GM18519 (cell line): ENCODE results near the gene RABIF.

Source experiments
- ATAC-seq: cut with Tn5 transposase; IDR thresholded peaks from one replicate; pipeline ENCODE4 v1.9.1; 2021; ENCODE audit warnings: mild to moderate bottlenecking, moderate library complexity; ENCODE audit not compliant: unreplicated experiment, low FRiP score

The RABIF gene

DNA sequence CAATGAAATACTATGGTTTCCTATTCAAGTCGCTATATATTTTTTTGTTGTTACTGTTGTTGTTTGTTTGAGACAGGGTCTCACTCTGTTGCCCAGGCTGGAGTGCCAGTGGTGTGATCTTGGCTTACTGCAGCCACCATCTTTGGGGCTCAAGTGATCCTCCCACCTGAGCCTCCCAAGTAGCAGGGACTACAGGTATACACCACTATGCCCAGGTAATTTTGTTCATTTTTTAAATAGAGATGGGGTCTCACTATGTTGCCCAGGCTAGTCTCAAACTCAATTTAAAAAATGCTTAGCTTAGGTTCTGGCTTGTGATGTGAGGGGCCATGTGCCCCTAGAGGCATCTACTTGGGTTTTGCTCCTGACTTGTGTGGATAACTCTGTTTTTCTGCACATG lies 9.8 kb downstream of the RABIF start:
- ATAC-seq: no peak

- no peak for ATAC-seq
Measured at GRCh38 chr1:202873026-202873425, 15.9 kb downstream of the RABIF start.

GRCh38 chr1:202871367-202871766 lies 17.6 kb downstream of the RABIF start:
- no peak for ATAC-seq

DNA sequence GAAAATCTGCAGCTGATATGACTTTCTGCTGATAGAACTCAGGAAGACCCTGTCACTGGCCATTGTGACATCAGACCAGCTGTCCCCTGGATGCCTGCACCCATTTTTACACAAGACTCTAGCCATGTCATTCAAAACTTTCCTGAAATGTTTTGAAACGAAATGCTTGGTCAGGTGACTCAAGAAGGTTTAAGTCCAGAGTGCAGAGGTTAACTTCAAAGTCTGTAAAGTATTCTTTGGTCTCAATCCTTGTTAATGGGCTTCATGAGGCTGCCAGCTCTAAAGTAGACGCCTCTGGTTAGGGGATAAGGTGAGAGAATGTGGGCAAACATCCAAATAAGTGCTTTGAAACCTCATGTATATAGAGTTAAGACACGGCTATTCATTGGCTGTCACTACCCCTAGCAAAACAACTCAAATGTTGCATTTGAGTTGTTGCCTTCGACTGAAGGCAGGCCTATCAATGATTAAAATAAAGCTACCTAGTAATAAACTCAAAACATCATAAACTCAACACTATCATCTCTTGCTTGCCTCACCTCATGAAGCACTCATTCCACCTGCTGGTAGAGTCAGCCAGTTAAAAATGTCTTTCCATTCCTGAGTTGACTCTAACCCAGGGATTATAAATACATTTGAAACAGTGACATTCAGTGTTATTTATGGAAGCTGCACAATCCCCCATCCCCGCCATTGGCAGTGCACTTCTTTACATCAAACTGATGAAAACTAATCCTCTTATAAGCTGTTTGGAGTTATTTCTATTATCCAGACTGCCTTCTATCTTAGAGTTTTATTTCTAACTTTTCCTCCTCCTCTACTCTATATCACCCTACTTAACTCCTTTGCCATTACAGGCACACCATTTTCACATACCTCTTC lies 26.0 kb downstream of the RABIF start:
- ATAC-seq: no peak

DNA sequence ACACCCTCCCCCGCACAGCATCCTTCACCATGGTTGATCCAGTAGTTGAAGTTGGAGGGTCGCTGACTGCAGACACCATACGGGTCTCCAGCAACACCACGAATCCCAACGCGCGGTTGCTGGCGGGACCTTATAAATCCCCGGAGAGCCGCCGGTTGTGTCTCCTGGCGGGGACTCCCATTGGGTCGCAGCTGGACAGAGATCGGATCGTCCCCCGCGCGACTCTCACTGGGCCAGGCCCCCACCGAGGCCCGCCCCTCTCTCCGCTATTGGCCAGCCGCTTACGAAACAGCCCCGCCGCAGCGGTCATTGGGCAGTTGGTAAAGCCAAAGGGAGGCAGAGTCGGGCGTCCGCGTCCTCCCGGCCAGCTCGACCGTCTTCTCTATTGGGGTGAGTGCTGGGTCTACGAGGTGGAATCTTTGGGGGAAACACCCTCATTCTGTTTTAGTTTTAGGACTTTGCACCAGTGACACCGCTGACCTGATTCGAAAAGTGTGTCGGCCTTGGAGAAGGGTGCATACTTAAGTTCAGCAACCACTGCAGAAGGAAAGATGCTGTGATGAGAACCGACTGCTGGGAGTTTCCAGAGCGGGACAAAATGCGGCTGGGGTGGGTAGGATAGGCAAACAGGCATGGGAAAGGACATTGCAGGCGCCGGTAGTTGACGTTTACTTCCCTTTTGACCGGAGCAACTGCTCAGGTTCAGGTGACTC lies 27.4 kb downstream of the RABIF start:
- peak; percentile 56 for ATAC-seq

DNA sequence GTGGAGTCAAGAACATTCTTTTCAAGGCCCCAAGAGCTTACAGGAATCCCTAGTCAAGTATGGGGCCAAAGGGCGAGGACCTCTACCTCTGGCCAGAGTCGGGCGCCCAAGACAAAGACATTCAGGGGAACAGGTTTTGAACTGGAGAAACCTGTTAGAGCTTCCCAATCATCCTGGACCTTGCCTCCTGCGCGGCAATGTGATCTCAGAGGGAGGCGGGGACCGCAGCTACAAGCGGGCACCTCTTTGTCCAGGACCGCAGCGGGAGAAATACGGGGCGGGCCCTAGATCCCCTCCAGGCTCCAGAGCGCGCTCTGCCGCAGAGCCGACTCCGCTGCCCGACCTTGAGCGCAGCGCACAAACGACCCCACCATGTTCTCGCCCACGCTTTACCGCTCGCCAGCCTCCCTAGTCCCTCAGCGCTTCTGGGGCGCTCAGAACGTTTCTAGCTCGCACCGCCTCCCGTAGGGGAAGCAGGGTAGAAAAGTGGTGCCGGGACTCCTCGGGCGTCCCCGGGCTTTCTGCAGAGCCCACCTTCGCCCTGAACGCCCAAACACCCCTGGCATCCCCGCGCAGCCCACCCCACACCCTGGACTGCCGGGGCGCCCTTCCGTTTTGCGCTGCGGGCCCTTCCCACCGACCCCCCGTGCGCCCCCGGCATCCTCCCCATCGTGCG lies 28.1 kb downstream of the RABIF start:
- no peak for ATAC-seq

DNA sequence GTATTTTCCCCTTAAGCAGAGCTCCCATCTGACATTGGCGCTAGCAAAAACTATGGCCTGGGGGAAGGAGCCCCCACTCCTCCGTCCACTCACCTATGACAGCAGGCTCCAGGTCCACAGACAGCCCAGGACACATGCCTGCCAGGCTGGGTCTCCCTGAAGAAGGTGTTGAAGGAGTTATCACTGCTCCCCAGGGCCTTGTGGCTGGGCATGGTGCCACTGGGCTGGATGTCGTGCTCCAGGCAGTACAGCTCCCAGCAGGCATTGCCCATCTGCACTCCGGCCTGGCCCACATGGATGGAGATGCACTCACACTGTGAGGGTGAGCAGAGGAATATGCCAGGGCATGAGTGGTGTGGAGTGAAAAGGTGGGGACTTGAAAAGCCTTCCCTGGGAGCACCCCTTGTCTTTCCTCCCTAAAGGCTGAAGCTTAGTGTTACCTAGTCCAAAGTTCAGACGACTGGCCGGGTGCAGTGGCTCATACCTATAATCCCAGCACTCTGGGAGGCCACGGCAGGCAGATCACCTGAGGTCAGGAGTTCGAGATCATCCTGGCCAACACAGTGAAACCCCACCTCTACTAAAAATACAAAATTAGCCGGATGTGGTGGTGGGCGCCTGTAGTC lies 30.0 kb downstream of the RABIF start:
- ATAC-seq: no peak

DNA sequence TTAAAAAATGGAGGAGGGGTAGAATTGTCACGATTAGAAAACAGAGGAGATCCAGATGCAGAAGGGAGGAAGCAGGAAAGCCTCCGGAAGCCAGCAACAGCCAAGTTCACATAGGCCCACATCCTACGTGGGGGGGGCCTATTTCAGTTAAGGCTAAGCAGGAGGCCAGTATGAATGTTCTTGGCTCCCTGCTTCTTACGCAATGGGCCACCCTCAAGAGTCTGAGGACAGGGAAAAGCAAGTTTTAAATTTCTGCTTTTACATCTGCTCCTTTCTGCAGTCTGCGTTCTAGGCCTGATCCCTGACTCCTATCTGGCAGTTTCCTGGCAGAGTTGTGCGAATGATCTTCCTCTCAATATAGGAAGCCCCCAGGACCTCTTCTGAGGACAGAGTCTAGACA lies 30.6 kb downstream of the RABIF start:
- no peak for ATAC-seq

GRCh38 chr1:202857136-202857610 lies 31.8 kb downstream of the RABIF start:
- no peak for ATAC-seq

DNA sequence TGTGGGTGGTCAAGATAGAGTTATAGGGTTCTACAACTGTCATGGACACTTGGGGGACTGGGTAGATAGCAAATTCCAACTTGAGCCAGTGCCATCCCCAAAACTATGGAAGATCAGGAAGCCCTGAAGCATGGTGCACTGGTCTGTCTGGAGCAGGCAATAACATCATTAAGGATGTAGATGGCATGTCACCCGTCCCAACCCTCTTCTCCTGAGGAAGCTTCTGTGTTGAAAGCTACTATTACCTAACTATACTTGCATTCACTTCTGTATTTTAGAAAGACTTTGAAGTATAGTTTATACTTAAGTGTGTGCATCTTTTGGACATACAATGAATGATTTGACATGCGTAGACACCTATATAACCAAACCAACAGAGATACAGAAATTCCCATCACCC lies 32.9 kb downstream of the RABIF start:
- ATAC-seq: no peak

DNA sequence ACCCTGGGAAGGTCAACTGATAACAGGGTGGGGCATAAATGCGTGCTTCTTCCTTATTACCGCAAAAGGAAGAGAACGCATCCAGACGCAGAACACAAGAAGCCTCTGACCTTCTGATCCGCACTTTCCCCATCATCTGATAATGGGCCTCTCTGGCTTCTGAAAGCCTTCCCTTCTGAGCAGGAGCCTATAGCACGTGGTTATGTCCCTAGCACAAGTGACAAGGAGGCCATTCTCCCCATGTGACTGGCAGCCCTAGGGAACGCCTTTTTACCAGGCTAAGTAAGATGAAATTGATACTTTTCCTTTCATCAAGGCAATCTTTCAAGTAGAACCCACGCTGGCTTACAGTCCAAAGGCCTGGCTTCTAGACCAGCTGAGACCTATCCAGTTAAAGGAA lies 34.2 kb downstream of the RABIF start:
- ATAC-seq: no peak

DNA sequence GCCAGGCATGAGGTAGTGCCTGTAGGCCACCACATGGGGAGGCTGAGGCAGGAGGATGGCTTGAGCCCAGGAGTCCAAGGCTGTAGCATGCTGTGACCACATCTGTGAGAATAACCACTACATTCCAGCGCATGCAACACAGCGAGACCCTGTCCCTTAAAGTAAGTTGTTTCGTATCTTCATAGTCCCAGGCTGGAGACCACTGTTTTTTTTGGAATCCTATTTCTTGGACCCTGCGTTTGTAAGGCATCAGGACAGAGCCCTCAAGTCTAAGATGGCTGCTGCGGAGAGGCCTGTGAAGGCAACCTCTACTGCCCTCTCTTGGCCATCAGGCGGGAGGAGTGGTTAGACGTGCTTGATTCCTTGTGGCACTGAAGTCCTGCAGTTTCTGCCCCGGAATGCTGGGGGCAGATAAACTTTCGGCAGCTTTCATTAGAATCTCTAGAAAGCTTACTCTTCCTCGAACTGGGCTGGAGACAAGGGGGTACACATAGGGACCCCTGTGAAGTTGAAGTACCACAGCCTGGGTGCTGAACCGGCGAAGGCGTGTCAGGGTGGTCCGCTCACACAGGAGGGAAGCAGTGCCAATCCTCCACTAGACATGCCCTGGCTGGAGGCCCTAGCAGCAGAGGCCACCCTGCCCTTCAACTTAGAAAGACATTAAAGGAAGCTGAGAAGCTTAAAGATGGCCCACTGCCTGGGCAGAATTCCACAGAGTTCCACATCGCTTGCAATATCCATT lies 36.6 kb downstream of the RABIF start:
- no peak for ATAC-seq

- no peak for ATAC-seq
Measured at GRCh38 chr1:202850593-202851362, 38.2 kb downstream of the RABIF start.

GRCh38 chr1:202848191-202848542 lies 40.8 kb downstream of the RABIF start:
- ATAC-seq: peak; percentile 84

DNA sequence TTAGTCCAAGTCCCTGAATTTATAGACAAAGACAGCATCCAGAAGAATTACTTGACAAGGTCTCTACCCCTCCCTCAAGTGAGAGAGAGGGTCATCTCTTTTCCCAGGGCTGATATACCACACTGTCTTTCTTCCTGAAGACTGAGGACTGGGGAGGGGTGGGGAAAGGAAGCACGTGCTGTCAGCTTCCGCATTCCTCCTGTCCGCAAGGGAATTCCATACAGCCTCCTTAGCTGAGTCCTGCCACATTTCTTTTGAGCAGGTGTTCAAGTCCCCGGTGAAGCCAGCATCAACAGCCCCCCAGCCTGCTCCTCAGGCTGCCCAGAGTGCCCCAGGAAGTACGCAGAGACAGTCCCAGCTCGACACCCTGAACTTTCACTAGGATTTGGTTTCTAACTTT lies 44.0 kb downstream of the RABIF start:
- no peak for ATAC-seq

DNA sequence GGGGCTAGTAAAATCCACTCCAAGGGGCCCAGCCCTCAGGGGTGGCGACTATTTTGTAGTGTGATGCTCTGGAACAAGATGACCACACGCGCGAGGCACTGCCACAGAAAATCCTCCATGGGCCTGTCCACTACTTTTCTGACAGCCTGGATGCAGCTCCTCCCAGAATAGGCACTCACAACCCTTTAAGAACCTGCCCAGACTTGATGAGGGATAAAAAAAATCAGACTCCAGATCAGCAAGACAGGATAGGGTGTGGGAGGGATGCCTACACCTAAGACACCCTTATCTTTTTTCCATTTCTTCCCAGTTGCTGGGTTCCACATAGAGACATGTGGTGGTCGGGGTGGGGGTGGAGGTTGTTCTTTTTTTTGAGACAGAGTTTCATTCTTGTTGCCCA lies 44.7 kb downstream of the RABIF start:
- no peak for ATAC-seq

GRCh38 chr1:202843081-202843480 lies 45.9 kb downstream of the RABIF start:
- no peak for ATAC-seq

- ATAC-seq: no peak
Measured at GRCh38 chr1:202837746-202838262, 51.1 kb downstream of the RABIF start.
